IMR-90 (cell line): ENCODE measurements around the gene SERPINB5. TPM values are rescaled to one million over a fixed set of nuclear protein-coding genes. Genes with fewer than 3 reads are reported as not detected.

ENCODE experiments used
- ATAC-seq: fragments of 200-7000 bp; cut with Tn5 transposase; 2 replicates; pipeline ENCODE4 v1.9.1; 2020; ENCODE audit warnings: low read depth, mild to moderate bottlenecking, moderate library complexity
- BruUV-seq: library from RNA; stranded (reverse); fragments of 400-500 nt; replicated peaks from 2 replicates; lab custom pipeline; 2021; lab: Mats Ljungman, UMichigan
- CTCF ChIA-PET: fragments of 300-600 bp; formaldehyde crosslinking; extraction: SDS; loops from one replicate; lab custom pipeline; 2021; ENCODE audit warnings: antibody characterized with exemption; lab: Yijun Ruan, JAX
- POLR2A ChIA-PET: fragments of 300-600 bp; sonication (Branson Sonifier 250); formaldehyde crosslinking; loops from one replicate; lab custom pipeline; 2022; ENCODE audit warnings: antibody characterized with exemption; ENCODE audit not compliant: unreplicated experiment; lab: Charles Lee
- DNase-seq: peaks from one replicate; pipeline ENCODE4 v3.0.0; 2013
- H2AFZ ChIP-seq: replicated peaks from 2 replicates; pipeline ENCODE3; 2013; ENCODE audit warnings: low read length, mild to moderate bottlenecking; ENCODE audit not compliant: poor library complexity
- H2AK5ac ChIP-seq: 2 replicates; pipeline ENCODE4 v1.6.1; 2013; ENCODE audit warnings: low read depth, low read length, inconsistent platforms
- H2AK9ac ChIP-seq: replicated peaks from 2 replicates; pipeline ENCODE3; 2013; ENCODE audit warnings: mild to moderate bottlenecking, low read depth, low read length, moderate library complexity; ENCODE audit not compliant: poor library complexity
- H2BK120ac ChIP-seq: 2 replicates; pipeline ENCODE4 v1.6.1; 2013; ENCODE audit warnings: low read depth, low read length, inconsistent platforms
- H2BK15ac ChIP-seq: 3 replicates; pipeline ENCODE4 v1.6.1; 2013; ENCODE audit warnings: low read depth, low read length, inconsistent platforms
- H2BK20ac ChIP-seq: 2 replicates; pipeline ENCODE4 v1.6.1; 2013; ENCODE audit warnings: low read depth, mild to moderate bottlenecking, inconsistent platforms, low read length, moderate library complexity
- H2BK5ac ChIP-seq: 2 replicates; pipeline ENCODE4 v1.6.1; 2013; ENCODE audit warnings: mild to moderate bottlenecking, low read depth, low read length, inconsistent platforms; ENCODE audit not compliant: poor library complexity, severe bottlenecking
- H3K14ac ChIP-seq: replicated peaks from 2 replicates; pipeline ENCODE4 v1.6.1; 2013; ENCODE audit warnings: low read depth, low read length, inconsistent platforms
- H3K18ac ChIP-seq: 2 replicates; pipeline ENCODE4 v1.6.1; 2013; ENCODE audit warnings: low read depth, low read length, control low read depth
- H3K23ac ChIP-seq: 2 replicates; pipeline ENCODE4 v1.6.1; 2013; ENCODE audit warnings: low read depth, low read length, inconsistent platforms
- H3K27ac ChIP-seq: 2 replicates; pipeline ENCODE4 v1.5.1; 2013; ENCODE audit warnings: mild to moderate bottlenecking, control low read depth, low read length; ENCODE audit not compliant: insufficient read depth
- H3K27me3 ChIP-seq: 2 replicates; pipeline ENCODE4 v1.6.1; 2013; ENCODE audit warnings: low read length; ENCODE audit not compliant: control insufficient read depth, insufficient read depth
- H3K36me3 ChIP-seq: 2 replicates; pipeline ENCODE4 v1.6.1; 2013; ENCODE audit warnings: low read length, mixed read lengths; ENCODE audit not compliant: control insufficient read depth, insufficient read depth
- H3K4ac ChIP-seq: 2 replicates; pipeline ENCODE4 v1.6.1; 2013; ENCODE audit warnings: low read depth, low read length, inconsistent platforms
- H3K4me1 ChIP-seq: 2 replicates; pipeline ENCODE4 v1.6.1; 2013; ENCODE audit warnings: low read length, mixed read lengths; ENCODE audit not compliant: control insufficient read depth, insufficient read depth
- H3K4me2 ChIP-seq: 2 replicates; pipeline ENCODE4 v1.6.1; 2013; ENCODE audit warnings: low read depth, mild to moderate bottlenecking, control low read depth, low read length, moderate library complexity
- H3K4me3 ChIP-seq: 2 replicates; pipeline ENCODE4 v1.5.1; 2013; ENCODE audit warnings: low read depth, mild to moderate bottlenecking, control low read depth, low read length, moderate library complexity; ENCODE audit not compliant: insufficient read depth
- H3K56ac ChIP-seq: 2 replicates; pipeline ENCODE4 v1.6.1; 2013; ENCODE audit warnings: low read length, inconsistent platforms; ENCODE audit not compliant: insufficient read depth; ENCODE audit errors: extremely low read depth
- H3K79me1 ChIP-seq, 2 experiments: 2 replicates each; pipeline ENCODE4 v1.6.1; 2013; ENCODE audit warnings: low read length in 2 of 2, inconsistent platforms in 1 of 2, low read depth in 1 of 2
- H3K9ac ChIP-seq: 2 replicates; pipeline ENCODE4 v1.6.1; 2013; ENCODE audit warnings: low read depth, low read length, control low read depth
- H3K9me1 ChIP-seq: 2 replicates; pipeline ENCODE4 v1.6.1; 2013; ENCODE audit warnings: low read length, inconsistent platforms; ENCODE audit not compliant: insufficient read depth
- H3K9me3 ChIP-seq: 2 replicates; pipeline ENCODE4 v1.6.1; 2013; ENCODE audit warnings: low read length; ENCODE audit not compliant: control insufficient read depth, insufficient read depth
- H4K20me1 ChIP-seq: 2 replicates; pipeline ENCODE4 v1.6.1; 2013; ENCODE audit warnings: low read length, inconsistent platforms; ENCODE audit not compliant: insufficient read depth
- H4K5ac ChIP-seq: 2 replicates; pipeline ENCODE4 v1.6.1; 2013; ENCODE audit warnings: mild to moderate bottlenecking, low read depth, low read length, control low read depth
- H4K8ac ChIP-seq, 2 experiments: 2 replicates each; pipeline ENCODE4 v1.6.1; 2013; ENCODE audit warnings: low read depth in 2 of 2, low read length in 2 of 2, control low read depth in 1 of 2, inconsistent platforms in 1 of 2
- H4K91ac ChIP-seq: 2 replicates; pipeline ENCODE4 v1.6.1; 2013; ENCODE audit warnings: low read depth, low read length, inconsistent platforms; ENCODE audit not compliant: insufficient read depth
- CEBPB ChIP-seq: IDR thresholded peaks from 2 replicates; pipeline ENCODE4 v1.6.1; 2012; ENCODE audit warnings: low read depth, low read length, improper control_type of control experiment
- CHD1 ChIP-seq: IDR thresholded peaks from 2 replicates; pipeline ENCODE4 v1.6.1; 2012; ENCODE audit warnings: low read depth, low read length, improper control_type of control experiment
- CTCF ChIP-seq: conservative IDR thresholded peaks from 2 replicates; pipeline ENCODE4 v1.5.1; 2012; ENCODE audit warnings: mild to moderate bottlenecking, low read depth, low read length, improper control_type of control experiment
- ELK1 ChIP-seq: fragments of 150-350 bp; IDR thresholded peaks from 2 replicates; pipeline ENCODE4 v1.6.1; 2016; ENCODE audit warnings: low read depth, mild to moderate bottlenecking, low read length, moderate library complexity, borderline replicate concordance
- FOS ChIP-seq: fragments of 150-350 bp; IDR thresholded peaks from 2 replicates; pipeline ENCODE4 v1.6.1; 2016; ENCODE audit warnings: low read depth, low read length
- MAZ ChIP-seq: IDR thresholded peaks from 2 replicates; pipeline ENCODE4 v1.6.1; 2012; ENCODE audit warnings: low read depth, mild to moderate bottlenecking, low read length, improper control_type of control experiment, moderate library complexity, borderline replicate concordance
- MXI1 ChIP-seq: IDR thresholded peaks from 2 replicates; pipeline ENCODE4 v1.6.1; 2012; ENCODE audit warnings: low read depth, mild to moderate bottlenecking, low read length, moderate library complexity, borderline replicate concordance
- NFE2L2 ChIP-seq: fragments of 150-350 bp; IDR thresholded peaks from 2 replicates; pipeline ENCODE4 v1.6.1; 2016; ENCODE audit warnings: low read depth, mild to moderate bottlenecking, low read length
- RAD21 ChIP-seq: IDR thresholded peaks from 2 replicates; pipeline ENCODE4 v1.6.1; 2012; ENCODE audit warnings: low read length, improper control_type of control experiment
- RCOR1 ChIP-seq: IDR thresholded peaks from 2 replicates; pipeline ENCODE4 v1.6.1; 2012; ENCODE audit warnings: mild to moderate bottlenecking, low read length, improper control_type of control experiment; ENCODE audit not compliant: insufficient replicate concordance
- dilution Hi-C: fragments of 300-500 bp; cut with HindIII; formaldehyde crosslinking; loops from one replicate; pipeline ENCODE4 v1.14.3; 2018; ENCODE audit warnings: low sequenced_read_pairs; ENCODE audit not compliant: unreplicated experiment
- in situ Hi-C: fragments of 300-500 bp; cut with MboI; formaldehyde crosslinking; loops from 3 replicates; pipeline ENCODE4 v1.14.3; 2019; ENCODE audit warnings: low sequenced_read_pairs, inconsistent platforms, mixed read lengths
- intact Hi-C: fragments of 100-400 bp; cut with micrococcal nuclease; formaldehyde crosslinking; loops from 2 replicates; pipeline ENCODE4 v1.10.0; 2022
- polyA plus RNA-seq, 3 experiments: library from polyadenylated mRNA; depleted of rRNA; stranded (reverse); fragments of >200 nt; gene quantifications; 2 replicates each; pipeline ENCODE4 v1.2.3, GENCODE V29; 2012; ENCODE audit warnings: low replicate concordance in 1 of 3
- total RNA-seq: library from RNA; depleted of rRNA; stranded (reverse); fragments of >200 nt; gene quantifications from 2 replicates; pipeline ENCODE4 v1.2.3, GENCODE V29; 2012
- TF ChIP-seq, protein P1 (sequence below): fragments of 150-350 bp; IDR thresholded peaks from 2 replicates; pipeline ENCODE4 v1.6.1; 2017; ENCODE audit warnings: mild to moderate bottlenecking, antibody characterized with exemption, low read length, low read depth

The SERPINB5 gene
- total and polyA plus RNA-seq, 2 of the 4 experiments (the other 2 are of a cell fraction): not detected

DNA sequence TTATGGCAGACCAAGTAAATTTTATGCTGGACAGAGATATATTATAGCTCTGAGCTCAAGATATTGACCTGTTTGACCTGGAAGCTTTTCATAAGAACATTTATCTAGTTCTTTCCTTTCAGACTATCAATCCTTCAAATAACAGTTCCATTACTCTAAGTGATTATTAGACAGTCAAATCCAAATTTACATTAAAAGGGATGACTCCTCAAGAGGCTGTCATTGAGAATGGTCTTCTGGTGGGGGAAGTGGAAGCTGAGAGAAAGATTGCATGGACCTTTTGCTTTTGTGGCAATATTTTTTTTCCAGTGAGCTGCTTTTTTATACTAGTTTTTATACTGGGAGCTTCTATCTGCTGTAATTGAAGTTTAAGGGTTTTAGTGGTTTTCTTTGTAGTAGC lies 50.5 kb downstream of the SERPINB5 start:
- H4K5ac ChIP-seq: no peak overlapping the region
- H3K18ac ChIP-seq: no peak overlapping the region
- H3K9ac ChIP-seq: no peak overlapping the region
- no peaks in the 10 kb centered on the region for H3K9me3 ChIP-seq
- no peak overlapping the region for H3K27ac ChIP-seq
- H3K79me1 ChIP-seq: no peaks in the 10 kb centered on the region
- no peak overlapping the region for H2BK15ac ChIP-seq
- H3K9me1 ChIP-seq: no peaks in the 10 kb centered on the region
- no peak overlapping the region for H2BK120ac ChIP-seq
- H2AK9ac ChIP-seq: no peak overlapping the region
- H3K56ac ChIP-seq: no peak overlapping the region
- H3K4me2 ChIP-seq: no peak overlapping the region
- no peak overlapping the region for H3K4me3 ChIP-seq
- ATAC-seq (no peak), DNase-seq (no peak)
- dilution Hi-C loops: no loop called here
- intact Hi-C loops: no loop called here
- no peak overlapping the region for H3K23ac ChIP-seq
- H3K4ac ChIP-seq: no peak overlapping the region
- H3K36me3 ChIP-seq: no peaks in the 10 kb centered on the region
- H4K20me1 ChIP-seq: no peaks in the 10 kb centered on the region
- in situ Hi-C loops: loop anchor here (10.0 kb wide), 1 partner anchor 218 kb away; no protein-coding TSS in a partner anchor
- no peaks in the 10 kb centered on the region for H3K4me1 ChIP-seq
- H2BK5ac ChIP-seq: no peak overlapping the region
- peaks cover 6% of the 10 kb centered on the region; the same call in 1 of the 2 replicates for H3K27me3 ChIP-seq
- ChIA-PET CTCF (no interaction called here), POLR2A (interaction anchor here (0.6 kb wide), 1 partner anchor 237 kb away, joined by 3 read pairs; no protein-coding TSS in a partner anchor)
- no peak overlapping the region for H2AFZ ChIP-seq
- H2AK5ac ChIP-seq: no peak overlapping the region
- TF ChIP-seq NFE2L2 (no peak), MXI1 (no peak), CTCF (no peak), CHD1 (no peak), RCOR1 (no peak), MAZ (no peak), RAD21 (no peak), CEBPB (no peak), FOS (no peak), ELK1 (no peak)
- TF ChIP-seq, protein P1, sequence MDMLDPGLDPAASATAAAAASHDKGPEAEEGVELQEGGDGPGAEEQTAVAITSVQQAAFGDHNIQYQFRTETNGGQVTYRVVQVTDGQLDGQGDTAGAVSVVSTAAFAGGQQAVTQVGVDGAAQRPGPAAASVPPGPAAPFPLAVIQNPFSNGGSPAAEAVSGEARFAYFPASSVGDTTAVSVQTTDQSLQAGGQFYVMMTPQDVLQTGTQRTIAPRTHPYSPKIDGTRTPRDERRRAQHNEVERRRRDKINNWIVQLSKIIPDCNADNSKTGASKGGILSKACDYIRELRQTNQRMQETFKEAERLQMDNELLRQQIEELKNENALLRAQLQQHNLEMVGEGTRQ: no peak
- no TSS peak for BruUV-seq
- H4K8ac ChIP-seq: no peak overlapping the region
- no peak overlapping the region for H4K91ac ChIP-seq
- H2BK20ac ChIP-seq: no peak overlapping the region
- H3K14ac ChIP-seq: no peak overlapping the region
